ENCODE data around the gene LSM7.

DNA sequence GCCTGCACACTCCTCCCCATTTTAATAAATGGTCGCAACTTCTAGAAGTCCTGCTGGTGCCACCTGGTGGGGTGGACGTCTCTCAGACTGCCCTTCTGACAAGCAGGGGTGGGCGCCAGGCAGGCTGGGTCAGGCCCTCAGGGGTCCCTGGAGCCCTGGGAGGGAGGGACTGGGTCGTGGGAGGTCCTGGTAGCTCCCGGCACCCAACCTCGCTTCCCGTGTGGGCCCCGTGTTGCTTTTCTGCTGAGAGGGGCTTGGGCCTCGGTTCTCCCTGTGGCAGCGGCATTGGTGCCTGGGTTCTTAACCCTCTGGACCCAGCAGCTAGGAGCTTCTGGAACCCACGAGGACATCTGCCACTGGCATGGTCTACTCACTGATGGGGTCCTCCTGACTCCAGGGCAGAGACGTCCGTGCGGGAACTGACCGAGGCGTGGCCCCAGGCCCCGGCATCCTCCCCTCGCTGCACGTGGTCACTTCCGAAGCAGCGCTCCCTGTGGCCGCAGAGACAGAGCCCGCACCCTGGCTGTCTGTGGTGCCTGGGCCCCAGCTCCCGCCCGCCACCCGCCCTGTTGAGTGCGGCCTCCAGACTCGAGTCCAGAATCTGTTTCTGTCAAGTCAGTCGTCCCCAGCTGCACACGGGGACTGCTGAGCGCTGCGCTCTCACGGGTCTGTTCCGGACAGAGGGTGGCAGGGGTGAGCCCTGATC is 25.7 kb upstream of the LSM7 start:
- TF ChIP-seq, protein P1, sequence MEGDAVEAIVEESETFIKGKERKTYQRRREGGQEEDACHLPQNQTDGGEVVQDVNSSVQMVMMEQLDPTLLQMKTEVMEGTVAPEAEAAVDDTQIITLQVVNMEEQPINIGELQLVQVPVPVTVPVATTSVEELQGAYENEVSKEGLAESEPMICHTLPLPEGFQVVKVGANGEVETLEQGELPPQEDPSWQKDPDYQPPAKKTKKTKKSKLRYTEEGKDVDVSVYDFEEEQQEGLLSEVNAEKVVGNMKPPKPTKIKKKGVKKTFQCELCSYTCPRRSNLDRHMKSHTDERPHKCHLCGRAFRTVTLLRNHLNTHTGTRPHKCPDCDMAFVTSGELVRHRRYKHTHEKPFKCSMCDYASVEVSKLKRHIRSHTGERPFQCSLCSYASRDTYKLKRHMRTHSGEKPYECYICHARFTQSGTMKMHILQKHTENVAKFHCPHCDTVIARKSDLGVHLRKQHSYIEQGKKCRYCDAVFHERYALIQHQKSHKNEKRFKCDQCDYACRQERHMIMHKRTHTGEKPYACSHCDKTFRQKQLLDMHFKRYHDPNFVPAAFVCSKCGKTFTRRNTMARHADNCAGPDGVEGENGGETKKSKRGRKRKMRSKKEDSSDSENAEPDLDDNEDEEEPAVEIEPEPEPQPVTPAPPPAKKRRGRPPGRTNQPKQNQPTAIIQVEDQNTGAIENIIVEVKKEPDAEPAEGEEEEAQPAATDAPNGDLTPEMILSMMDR (conservative IDR thresholded peaks at IDR 0.05; ENCODE audit: low read length) = no peak
- TF ChIP-seq EZH2phosphoT487 (IDR thresholded peaks at IDR 0.05; ENCODE audit: borderline replicate concordance, low read depth, low read length) = no peak

Data from OCI-LY7 (cell line).